GM12864 (cell line): ENCODE results near the gene RASSF8.

Experiments used
- DNase-seq: peaks from one replicate; pipeline ENCODE4 v3.0.0-alpha.2; 2011; ENCODE audit warnings: low read depth
- H3K4me3 ChIP-seq: 2 replicates; pipeline ENCODE4 v1.5.1; 2011; ENCODE audit warnings: mild to moderate bottlenecking, low read depth, low read length, control low read depth
- CTCF ChIP-seq: IDR thresholded peaks from 2 replicates; pipeline ENCODE4 v1.5.1; 2011; ENCODE audit warnings: low read depth, mild to moderate bottlenecking, moderate library complexity, low read length, control low read depth, inconsistent platforms; ENCODE audit errors: missing control alignments

The RASSF8 gene

GRCh38 chr12:25934456-25934855 lies 24.0 kb upstream of the RASSF8 start:
- H3K4me3 ChIP-seq = no peak overlapping the region
- DNase-seq = no peak
- TF ChIP-seq CTCF = no peak

GRCh38 chr12:25935355-25936144 lies 22.9 kb upstream of the RASSF8 start:
- no peak for DNase-seq
- H3K4me3 ChIP-seq = no peak overlapping the region
- no peak for TF ChIP-seq CTCF

- no peak for TF ChIP-seq CTCF
- H3K4me3 ChIP-seq = no peak overlapping the region
- no peak for DNase-seq
Observed at GRCh38 chr12:25937096-25937495, 21.4 kb upstream of the RASSF8 start.

GRCh38 chr12:25938581-25938980 lies 19.9 kb upstream of the RASSF8 start:
- no peak for DNase-seq
- no peak for TF ChIP-seq CTCF
- H3K4me3 ChIP-seq = no peak overlapping the region

- no peak overlapping the region for H3K4me3 ChIP-seq
- DNase-seq = no peak
- no peak for TF ChIP-seq CTCF
Observed at GRCh38 chr12:25939606-25940005, 18.9 kb upstream of the RASSF8 start.

GRCh38 chr12:25940886-25941285 lies 17.6 kb upstream of the RASSF8 start:
- no peak overlapping the region for H3K4me3 ChIP-seq
- no peak for DNase-seq
- TF ChIP-seq CTCF = no peak

- no peak for DNase-seq
- no peak for TF ChIP-seq CTCF
- no peak overlapping the region for H3K4me3 ChIP-seq
Observed at GRCh38 chr12:25942709-25943108, 15.8 kb upstream of the RASSF8 start.
